CD4-positive, alpha-beta T cell treated with Interleukin-15 for 1 hour (primary cell): ENCODE measurements around the gene JARID2.
"Not testable (repeated sequence)": the region's sequence is repeated elsewhere in the genome, so short reads cannot be mapped to it uniquely, and the experiment has no call there.

Experiments
- DNase-seq: peaks from one replicate; pipeline ENCODE4 v3.0.0-alpha.2; 2020

JARID2 gene

DNA sequence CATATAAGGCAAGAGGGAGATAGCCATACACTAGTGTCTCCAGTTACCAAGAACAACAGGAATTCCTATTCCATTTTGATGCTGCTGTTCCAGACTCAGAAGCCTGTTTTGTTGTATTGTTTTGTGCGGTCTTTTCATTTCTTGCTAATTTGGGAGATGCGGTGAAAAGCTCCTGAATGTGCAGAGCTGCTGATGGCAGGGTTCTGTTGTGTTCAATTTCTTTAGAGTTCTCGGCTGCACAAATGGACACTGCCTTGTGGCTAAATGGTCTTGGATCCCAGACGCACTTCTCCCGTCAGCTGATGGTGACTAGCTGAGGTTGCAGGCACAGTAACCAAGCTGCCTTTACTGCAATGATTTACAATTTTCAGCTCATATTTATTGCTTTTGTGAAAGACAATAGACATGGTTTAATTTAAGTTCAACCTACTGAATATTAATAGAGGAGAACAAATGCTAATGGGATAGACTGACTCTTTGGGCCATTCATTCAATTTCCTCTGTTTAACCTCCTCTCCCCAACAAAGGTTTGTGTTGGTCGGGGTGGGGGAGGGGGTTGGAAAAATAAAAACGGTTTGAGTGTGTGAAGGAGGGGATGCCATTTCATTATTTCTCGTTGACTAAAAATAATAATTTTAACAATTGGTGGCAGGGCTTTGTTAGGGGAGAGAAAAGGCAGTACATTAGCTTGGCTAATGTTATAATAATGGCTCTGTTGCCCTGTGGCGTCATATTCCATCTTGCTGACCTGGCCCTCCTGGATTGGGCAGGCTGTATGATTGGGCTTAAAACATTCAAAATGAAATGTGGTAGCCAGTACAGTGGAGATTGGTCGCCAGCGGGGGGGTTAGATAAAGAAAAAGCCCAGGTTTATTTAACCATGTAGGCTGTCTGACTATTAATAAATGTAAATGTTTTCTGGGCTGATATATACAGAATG lies 159.5 kb downstream of the JARID2 start:
- no peak for DNase-seq

DNA sequence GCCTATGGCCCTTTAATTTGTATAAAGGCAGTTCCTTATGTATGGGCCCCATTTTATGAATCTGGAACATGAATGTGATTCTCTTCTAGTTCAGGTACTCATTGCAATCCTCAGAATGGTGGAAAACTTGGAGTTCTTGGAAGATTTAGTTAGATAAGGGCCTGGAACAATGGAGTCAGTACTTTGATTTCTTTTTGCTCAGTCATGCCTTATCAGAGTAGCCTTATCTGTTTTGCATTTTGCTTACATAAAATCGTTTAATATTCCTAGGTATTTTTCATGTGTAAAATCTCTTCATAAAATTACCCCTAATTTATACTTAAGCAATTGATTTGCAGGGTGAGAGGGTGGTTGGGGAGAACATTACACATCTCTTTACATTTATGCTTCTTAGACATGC lies 160.6 kb downstream of the JARID2 start:
- DNase-seq = no peak

GRCh38 chr6:15408008-15408407 lies 162.1 kb downstream of the JARID2 start:
- DNase-seq = no peak

- no peak for DNase-seq
Observed at GRCh38 chr6:15408758-15409157, 162.9 kb downstream of the JARID2 start.

DNA sequence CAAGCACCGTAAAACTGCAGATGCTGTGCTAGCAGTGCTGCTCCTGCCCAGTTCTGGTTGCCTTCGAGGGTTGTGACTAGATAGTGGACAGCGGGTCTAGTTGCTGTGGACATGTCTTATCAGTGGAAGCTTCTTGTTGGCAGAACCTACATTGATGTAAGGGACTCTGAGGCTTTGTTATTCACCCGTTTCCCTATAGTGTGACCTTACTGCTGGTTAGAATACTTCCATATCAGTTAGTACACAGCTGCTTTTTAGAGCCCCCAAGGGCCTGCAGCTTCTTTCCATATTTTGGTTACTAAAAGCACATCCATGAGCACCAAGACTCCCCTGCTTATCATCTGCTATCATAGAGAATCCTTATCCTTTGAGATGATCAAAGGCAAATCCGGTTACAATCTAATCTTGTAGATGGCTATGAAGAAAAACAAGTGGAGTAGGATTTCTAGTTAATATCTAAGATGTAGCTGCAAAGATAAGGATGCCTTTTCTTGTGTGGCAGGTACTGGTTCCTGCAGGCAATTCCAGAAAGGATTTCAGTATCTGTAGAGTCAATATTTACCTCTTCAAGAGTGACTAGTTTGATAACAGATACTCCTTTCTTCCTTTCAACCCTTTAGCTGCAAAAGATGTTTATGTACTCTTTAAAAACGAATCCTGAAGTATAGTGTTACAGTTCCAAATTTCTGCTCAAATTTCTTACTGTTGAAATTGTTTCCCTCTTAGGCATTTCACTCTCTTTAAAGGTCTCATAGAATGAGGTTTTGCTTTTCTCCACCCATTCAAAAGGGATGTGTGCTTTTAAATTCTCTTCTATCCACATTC lies 163.6 kb downstream of the JARID2 start:
- DNase-seq = no peak

GRCh38 chr6:15410126-15410391 lies 164.2 kb downstream of the JARID2 start:
- no peak for DNase-seq

DNA sequence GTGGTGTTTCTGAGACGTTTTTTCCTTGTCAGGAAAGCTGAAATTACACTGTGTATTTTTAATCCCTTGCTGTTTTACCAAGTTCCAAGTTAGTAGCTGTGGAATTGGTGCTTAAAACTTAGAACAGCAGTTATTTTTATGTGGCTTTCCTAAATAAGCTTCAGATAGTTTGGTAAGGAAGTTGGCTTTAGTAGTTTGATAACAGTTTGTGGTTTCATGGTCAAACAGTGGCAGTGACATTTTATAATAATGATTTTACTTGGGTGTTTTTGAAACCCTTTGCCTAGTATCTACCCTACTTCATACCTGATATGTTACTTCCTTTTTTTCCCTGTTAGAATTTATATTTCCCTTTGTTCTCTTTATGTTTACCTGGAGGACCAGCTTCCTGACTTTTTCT lies 164.9 kb downstream of the JARID2 start:
- DNase-seq = no peak

DNA sequence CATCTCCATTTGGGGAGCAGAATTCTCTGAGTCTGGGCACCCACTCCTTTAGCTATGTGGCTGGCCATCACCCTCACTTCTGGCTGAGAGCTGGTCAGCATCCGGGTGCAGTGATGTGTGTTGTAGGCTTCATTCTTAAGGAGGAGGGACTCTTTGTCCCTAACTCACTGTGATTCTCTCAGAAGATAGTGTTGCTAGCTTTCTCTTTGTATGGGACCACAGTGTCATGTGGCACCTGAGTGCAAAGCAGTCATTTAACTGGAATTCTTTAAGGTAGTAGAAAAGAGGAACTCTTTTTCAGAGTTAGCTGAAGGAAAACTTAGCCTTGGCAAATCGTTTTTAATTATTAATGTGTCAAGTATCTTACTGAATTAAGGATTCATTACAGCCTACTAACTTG lies 165.9 kb downstream of the JARID2 start:
- DNase-seq = no peak

DNA sequence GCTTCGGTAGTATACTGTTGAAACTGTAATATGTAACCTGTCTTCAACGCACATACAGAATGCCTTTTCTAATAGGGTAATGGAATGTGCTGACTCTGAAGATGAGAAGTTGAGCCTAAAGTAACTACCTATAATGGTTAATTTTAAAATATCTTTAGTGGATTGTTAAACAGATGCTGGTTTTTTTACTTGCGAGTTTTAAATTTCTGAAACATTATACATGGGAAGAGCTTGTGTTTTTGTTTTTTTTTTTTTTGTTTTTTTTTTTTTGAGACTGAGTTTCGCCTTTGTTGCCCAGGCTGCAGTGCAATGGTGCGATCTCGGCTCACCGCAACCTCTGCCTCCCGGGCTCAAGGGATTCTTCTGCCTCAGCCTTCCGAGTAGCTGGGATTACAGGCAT lies 166.9 kb downstream of the JARID2 start:
- no peak for DNase-seq

GRCh38 chr6:15413466-15414234 lies 167.8 kb downstream of the JARID2 start:
- DNase-seq = no peak

GRCh38 chr6:15414235-15414612 lies 168.4 kb downstream of the JARID2 start:
- DNase-seq = no peak

GRCh38 chr6:15415622-15416021 lies 169.8 kb downstream of the JARID2 start:
- DNase-seq = not testable (repeated sequence)

DNA sequence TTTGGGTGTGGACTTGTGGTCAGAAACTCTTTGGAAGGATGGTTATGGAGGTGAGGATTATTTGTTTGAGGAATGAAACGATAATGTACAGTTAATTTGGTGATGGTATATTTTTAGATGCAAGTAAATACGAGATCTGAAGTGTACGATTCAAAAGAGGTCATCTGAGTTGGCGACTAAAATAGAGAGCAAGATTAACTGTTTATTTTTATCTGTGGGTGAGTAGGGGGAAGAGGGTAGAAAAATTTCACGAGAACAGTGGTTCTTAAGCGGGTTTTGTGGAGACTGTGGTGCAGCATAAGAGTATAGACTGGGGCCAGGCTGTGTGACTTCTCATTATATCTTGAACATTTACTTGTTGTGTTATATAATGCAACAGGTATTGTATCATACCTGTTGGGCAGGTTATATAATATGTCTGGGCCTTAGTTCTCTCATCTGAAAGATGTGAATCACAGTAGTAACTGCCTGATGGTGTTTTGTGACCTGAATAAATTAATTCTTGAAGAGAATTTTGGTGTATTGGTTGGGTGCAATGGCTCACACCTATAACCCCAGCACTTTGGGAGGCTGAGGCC lies 171.2 kb downstream of the JARID2 start:
- DNase-seq = no peak

DNA sequence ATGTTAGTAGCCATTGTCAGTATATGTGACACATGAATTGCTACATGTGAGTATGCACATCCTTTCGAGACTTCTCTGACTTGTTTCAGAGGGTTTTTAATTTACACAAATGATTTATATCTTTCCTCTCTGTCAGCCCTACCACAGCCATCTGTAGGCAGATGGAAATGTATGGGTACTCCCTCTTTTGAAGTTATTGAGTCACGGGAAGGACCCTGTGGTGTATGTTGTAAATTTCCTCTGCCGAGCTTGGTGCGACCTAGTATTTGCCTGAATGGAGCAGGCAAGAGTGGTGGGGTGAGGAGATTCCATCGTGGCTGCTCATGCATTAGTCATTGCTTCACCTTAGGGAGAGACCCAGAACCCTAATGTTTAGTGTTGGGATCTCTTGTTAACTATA lies 171.9 kb downstream of the JARID2 start:
- DNase-seq = no peak

DNA sequence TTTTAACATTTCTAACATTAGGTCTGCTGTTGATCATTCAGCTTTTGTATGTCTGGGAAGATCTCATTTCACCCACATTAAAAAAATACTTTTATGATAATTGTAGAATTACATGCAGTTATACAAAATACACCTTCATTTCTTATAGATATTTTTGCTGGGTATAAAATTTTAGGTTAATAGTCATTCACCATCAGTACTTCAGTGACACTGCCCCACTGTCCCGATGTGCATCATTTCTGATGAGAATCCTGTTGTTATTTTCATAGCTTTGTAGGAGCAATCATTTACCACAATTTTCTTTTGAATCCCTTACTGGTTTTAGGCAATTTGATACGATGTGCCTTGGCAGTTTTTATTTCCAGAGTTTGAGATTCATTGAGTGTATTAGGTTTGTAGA lies 173.6 kb downstream of the JARID2 start:
- DNase-seq = no peak

DNA sequence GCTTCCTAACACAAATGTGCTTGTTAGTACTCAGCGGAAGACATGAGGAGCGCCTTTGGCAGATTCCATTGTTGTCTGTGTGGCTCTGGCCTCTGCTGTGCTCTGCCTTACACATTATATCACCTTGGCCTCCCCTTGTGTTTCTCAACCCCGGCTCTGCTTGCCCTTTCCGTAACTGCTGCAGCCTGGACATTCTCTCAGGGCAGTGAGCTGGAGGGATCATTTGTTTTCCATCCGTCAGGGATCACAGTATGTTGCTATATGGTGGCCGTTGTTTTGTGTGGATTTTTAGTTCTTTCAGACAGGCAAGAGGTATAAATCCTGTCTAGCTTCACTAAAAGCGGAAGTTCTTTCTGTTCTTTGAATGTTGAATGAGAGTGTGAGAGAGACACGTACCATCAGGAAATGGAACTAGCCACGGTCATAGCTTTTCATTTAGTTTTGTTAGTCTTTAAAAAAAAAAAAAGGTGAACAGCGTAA lies 175.1 kb downstream of the JARID2 start:
- no peak for DNase-seq

DNA sequence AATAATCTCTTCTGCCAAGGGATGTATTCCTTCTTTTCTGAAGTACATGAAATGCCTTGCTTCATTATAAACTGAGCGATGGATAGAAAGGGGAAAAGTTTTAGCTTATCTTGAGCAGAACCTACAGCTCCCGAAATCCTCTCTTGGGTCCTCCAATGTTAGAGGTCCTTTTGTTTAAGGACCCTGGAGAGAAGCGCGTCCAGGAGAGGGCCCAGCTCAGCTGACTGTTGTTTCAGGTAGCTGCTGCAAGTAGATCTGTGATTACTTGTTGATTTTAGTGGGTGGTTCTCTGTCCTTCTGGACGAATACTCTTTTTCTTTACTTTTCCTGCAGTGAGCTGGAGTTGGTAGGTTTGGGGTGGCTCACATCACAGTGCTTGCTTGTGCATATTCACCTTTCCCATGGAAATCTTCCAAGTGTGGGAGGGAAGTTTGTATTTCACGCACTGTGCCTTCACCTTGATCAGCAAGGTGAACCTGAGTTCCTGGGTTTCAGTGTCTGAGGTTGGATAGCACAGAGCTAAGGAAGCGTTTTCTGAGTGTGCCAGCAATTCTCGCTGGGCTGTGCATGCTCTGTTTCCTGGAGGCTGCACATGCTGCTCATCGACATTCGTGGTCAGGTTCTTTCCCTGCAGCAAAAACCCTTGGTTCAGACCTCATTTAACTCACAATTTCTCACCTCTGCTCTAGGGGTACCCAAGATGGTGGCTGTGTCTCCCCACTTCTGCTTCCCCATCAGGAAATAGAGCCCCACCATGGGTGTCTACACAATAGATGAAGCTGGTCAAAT lies 176.3 kb downstream of the JARID2 start:
- no peak for DNase-seq

DNA sequence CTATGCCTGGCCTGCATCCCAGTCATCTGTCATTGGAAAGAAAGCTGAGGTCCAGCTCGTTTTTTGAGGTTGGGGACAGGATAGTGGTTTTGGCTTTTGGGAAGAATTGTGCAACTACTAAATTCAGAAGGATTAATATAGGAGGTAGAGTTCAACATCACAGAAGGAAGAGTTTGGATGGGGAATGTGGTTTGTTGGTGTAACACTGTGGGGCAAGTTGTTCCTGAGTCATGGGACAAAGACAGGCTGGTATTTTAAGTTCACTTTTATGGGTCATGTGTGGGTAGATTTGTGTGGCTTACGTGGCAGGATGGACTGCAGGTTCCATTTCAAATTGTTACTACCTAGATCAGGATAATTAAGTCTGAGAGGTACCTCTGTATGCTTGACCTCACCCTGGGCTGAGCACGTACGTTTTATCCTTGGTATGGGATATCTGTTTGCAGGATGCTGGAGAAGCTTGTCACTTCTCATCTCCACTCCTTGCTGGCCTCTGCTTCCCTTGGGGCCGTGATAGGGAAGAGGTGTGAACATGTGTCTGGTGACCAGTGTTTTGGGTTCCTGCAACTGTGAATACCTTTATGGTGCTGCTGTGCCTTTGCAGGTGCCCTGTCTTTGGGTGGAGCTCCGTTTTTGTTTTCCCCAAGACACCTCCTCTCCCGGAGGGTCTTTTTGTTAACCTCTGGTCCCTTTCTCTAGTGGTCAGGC lies 177.6 kb downstream of the JARID2 start:
- no peak for DNase-seq

- no peak for DNase-seq
Observed at GRCh38 chr6:15425947-15426346, 180.1 kb downstream of the JARID2 start.

GRCh38 chr6:15426395-15426794 lies 180.5 kb downstream of the JARID2 start:
- no peak for DNase-seq

GRCh38 chr6:15426901-15427300 lies 181.0 kb downstream of the JARID2 start:
- no peak for DNase-seq
